ENCODE results near the gene BTN1A1.

- TF ChIP-seq POLR2A (IDR thresholded peaks at IDR 0.05) (no peak), CTCF (IDR thresholded peaks at IDR 0.05) (no peak)
Measured at GRCh38 chr6:26555505-26556262, 55.6 kb downstream of the BTN1A1 start.
